ENCODE measurements around the gene LRRC4C.

LRRC4C gene

DNA sequence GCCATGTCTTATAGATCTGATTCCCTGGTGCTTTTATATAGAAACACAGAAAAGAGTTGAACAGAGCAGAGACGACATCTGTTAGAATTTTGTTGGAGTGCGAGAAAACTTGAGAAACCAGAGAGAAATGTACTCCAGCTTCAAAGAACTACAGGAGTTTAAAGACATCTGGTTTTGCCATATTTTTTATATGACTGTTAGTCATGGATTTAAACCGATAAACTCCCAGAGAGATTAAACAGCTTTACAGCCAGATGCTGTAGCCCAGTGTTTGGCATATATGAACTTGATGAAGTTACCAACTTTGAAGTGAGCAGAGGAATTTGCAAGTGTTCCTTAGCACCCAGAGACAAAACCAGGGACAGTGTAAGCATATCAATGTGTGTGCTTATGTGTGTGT, 1083.1 kb downstream of the LRRC4C start:
- no peak for DNase-seq (ENCODE audit: low read depth in 2 of 2)

DNA sequence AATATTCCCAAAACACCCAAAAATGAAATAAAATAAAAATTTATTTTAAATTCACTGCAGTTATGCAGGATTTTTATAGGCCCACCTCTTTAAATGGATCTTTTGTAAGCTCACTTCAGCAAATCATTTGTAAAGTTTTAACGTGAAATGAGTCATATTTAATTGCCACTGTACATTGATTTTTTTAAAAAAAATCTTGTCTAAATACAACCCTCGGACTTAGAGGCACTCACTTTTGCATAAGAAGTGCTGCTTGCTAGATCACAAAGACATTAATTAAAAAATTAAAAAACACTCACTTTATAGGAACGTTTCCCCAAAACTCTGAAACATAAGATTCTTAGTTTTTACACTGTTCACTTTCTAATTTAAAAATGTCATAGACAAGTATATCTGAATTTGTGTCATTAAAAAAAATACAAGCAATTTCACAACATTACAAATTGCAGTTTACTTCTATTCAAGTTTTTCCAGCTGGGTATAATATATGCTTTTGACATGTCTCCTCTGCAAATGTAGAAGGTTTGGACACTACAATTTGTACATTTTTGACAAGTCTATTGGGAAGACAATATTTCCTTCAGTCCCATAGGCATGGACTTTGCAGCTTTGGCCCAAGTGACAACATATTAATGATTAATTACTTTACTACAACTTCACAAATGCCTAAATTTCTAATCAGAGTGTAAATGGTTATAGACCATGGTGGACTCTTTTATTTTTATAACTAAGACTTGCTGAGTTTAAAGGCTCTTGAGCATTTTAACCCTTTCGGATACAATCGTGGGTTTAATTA, 1088.4 kb downstream of the LRRC4C start:
- no peak for DNase-seq (ENCODE audit: low read depth in 2 of 2)

DNA sequence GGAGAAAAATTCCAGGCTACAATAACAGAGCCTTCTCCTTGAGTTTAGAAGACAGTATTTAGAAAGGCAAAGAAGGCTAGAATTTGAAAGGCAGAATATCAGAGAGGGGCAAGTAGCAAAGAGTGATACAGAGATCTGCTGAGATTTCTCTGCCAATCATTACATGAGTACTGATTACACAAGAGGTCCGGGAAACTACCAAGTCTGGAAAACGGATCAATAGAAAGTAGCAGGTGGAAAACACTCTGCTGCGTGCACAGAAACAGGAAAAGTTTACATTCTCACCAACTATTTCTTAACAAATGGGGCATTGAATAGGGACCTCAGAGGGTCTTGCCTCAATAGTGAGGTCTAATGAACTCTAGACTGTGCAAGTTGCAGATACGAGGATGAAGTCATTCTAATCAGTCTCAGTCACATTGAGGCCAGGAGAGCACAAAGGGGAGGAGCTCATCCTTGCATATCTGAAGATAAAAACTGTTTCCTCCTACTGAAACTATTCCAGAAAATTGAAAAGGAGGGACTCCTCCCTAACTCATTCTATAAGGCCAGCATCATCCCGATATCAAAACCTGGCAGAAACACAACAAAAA, 1099.2 kb downstream of the LRRC4C start:
- no peak for DNase-seq (ENCODE audit: low read depth in 2 of 2)

DNA sequence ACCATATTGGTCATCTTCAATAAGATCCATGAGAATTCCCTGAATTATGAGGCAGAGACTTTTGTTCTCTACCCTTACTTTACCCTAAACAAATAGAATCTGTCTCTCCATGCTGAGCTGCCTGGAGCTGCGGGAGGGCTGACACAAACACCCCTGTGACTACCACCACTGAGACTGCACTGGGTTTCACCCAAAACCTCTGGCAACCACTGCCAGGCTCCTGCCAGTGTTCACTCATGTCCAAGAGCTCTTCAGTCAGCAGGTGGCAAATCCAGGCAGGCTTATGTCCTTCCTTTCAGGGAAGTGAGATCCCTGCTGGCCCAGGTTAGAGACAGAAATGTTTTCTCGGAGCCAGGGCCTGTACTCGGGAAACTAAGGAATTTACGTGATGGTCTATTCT, 1105.3 kb downstream of the LRRC4C start:
- DNase-seq (ENCODE audit: low read depth in 2 of 2): no peak

DNA sequence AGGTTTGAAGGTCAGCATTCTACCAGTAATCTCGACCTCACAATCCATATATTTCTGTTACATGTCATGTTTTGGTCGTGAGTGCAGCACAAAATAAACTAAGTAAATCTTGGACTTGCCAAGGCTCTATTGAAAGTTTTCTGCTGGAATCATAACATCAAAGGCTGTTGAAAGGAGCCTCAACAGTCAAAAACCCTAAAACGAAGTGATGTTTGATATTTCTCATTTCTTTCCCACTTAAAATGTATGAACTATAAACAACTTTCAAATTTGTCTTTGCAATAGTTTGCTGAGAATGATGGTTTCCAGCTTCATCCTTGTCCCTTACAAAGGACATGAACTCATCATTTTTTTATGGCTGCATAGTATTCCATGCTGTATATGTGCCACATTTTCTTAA, 1118.5 kb downstream of the LRRC4C start:
- DNase-seq (ENCODE audit: low read depth in 2 of 2): no peak

DNA sequence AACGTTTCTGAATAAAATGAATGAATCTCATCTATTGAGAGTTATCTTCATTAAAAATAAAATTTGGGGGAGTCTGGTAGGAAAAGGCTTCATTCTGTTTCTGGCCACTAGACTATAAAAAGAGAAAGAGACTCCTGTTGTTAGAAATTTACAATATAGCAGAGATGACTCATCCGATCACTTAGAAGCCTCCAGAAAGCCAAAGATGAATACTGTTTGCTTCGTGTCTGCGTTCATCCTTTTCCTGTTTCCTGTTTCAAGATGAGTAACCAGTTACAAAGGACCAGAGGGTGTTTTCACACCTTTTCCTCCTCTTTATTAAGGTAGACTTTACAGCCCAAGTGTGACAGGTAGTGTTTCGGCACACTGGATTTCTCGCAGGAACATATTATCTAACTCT, 1120.7 kb downstream of the LRRC4C start:
- no peak for DNase-seq (ENCODE audit: low read depth in 2 of 2)

DNA sequence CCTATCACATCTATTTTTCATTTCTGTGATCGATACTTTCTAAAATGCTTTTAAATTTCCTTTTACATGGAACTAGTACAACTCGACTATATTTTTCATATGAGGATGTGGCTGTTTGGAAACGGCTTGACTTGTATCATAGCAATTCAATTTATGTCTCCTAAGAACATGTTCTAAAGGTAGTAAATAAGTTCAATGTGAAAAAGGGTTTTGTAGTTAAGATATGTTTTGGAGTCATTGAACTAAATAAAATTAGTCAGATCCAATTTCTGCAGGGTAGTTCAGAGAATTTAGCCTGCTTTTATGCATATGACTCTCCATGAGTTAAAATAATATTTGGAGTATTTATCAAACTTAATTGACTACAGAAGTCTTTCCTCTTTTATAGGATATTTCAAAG, 1121.4 kb downstream of the LRRC4C start:
- no peak for DNase-seq (ENCODE audit: low read depth in 2 of 2)

DNA sequence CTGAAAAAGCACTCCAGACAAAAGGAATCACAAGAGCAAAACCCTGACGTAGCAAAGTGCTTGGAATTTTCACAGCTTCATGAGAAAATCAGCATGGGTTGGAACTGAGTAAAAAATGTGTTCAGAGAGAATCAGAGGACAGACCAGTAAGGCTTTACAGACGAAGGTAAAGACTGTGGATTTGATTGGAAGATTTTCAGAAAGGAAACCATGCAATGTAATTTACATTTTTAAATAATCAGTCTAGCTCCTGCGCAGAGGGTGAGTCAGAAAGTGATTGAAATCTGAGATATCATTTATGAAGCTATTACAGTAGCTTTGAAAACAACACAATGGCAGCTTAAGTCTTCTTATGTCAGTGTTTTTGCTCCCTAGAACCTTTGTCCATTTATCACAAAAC, 1122.3 kb downstream of the LRRC4C start:
- DNase-seq (ENCODE audit: low read depth in 2 of 2): no peak

DNA sequence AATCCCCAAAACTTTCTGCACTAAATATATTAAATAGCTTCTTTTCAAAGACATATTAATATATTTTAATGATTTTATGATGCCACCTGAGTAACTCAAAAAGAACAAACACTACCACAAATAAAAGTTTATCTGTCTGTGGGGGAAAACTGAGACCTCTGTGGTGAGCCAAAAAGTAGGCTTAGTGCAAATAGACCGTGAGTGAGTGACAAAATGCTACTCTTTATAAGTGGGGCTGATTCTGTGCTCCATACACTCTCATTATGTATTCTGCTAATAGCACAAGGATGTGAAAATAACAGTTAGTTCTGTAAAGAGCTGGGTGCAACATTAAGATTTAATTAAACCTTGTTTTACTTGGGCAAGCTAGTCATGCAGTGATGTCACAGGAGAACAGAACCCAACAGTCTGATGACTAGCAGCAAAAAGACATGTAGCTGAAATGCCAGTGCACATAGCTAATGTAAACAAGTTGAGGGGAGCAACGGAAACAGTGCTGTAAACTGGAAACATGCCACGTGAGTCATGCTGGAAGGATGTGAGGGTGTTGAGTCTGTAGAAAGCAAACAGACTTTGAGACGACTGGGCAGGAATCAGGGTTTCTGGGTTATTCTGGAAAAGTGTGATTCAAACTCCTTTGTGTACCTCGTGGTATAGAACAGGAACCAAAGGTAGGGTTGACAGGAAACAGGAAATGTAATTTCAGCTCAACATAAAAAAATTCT, 1130.4 kb downstream of the LRRC4C start:
- no peak for DNase-seq (ENCODE audit: low read depth in 2 of 2)

DNA sequence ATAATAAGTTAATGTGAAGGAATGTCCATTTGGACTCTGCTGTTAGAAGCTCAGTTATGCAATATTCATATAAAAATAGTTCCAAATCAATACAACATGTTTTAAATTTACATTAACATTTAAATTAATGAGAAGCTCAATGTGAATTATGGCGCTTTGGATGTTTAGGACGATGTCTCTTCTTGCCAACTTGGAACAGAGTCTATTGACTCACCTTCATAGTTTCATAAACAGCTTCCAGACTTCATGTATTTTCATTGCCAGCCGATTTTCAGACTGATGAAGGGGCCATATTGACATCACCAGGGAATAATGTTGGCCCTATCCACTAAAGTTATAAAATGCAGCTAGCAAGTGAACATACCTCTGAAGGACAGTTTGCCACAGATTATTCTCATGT, 1136.2 kb downstream of the LRRC4C start:
- no peak for DNase-seq (ENCODE audit: low read depth in 2 of 2)

DNA sequence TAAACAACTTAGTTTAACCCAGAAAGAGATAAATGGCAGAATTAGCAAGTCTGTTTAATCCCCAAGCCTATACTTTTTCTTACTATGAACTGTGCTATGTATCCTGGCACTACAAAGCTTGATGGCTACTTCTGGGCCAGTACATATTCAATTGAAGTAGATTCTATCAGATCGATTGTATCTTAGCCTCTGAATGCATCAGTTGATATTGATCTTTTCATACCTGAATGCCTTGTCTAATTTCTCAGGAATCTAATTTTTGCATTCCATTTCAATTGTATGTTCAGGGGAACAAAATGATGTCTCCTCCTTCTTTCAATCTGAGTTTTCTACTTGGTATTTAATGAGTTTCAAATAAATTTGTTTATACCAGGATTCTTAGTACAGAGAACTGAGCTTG, 1137.9 kb downstream of the LRRC4C start:
- DNase-seq (ENCODE audit: low read depth in 2 of 2): no peak

DNA sequence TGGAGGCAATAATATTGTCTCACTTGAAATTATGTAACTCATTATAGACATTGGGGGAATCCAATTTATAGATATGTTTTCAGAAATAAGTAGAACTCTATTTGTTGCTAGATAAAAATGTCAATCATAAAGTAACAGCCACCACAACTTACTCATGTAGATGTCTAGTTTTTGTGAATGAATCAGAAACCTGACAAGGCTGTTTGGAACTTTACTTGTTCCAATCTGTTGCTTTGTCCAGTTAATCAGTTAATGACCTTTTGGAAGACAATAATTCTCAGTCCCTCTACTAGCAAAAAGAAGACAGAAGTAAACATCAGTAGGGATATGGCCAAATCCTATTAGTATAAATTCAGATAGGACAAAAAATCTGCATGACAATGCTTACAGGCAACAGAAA, 1143.3 kb downstream of the LRRC4C start:
- DNase-seq (ENCODE audit: low read depth in 2 of 2): no peak

DNA sequence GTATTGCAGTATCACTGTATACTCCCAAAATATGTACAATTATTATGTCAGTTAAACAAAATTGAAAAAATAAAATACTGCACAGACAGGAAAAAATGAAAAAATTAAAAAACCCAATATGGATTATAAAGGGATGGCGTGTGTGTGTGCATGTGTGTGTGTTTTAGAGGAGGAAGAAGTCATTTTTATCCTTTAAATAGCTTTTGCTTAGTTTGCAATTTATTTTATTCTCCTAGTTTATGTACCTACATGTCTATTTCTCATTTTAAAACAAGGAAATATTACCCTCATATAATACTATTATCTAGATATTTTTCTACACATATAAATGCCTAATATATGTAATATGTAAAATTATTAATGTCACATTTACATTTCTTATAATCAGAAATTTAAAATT, 1144.3 kb downstream of the LRRC4C start:
- DNase-seq (ENCODE audit: low read depth in 2 of 2): no peak

DNA sequence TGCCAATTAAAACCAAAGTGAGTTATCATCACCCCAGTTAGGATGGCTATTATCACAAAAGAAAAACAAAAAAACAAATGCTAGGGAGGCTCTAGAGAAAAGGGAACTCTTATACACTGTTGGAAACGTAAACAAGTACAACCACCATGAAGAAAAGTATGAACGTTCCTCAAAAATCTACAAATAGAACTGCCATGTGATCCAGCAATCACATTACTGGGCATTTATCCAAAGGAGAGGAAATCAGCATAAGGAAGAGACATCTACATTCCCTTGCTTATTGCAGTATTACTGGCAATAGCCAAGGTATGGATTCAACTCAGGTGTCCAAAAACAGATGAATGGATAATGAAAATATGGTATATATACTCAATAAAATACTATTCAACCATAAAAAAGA, 1145.1 kb downstream of the LRRC4C start:
- no peak for DNase-seq (ENCODE audit: low read depth in 2 of 2)

DNA sequence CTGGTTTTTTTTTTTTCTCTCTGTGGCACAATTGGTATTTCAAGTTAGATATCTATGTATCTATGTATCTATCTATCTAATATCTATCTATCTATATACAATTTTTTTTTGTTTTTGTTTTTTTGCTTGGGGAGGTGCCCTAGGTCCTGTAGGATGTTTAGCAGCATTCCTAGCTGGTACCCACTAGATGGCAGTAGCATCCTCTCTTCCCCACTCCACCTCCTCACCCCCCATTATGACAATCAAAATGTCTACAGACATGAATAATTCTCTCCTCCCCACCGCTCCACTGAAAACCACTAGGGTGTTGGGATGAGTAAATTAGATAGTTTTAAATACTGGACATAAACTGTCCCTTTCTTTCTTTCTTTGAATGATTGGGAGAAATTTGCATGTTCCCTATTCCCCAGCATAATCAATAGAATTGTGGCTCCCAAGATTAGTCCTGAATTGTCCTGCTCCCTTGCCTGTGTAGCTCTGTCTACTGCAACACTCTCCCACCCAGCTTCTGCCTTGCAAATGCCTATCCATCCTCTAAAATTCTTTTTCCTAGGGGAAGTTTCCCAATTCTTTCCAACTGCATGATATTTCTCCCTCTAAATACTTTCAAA, 1152.4 kb downstream of the LRRC4C start:
- no peak for DNase-seq (ENCODE audit: low read depth in 2 of 2)

DNA sequence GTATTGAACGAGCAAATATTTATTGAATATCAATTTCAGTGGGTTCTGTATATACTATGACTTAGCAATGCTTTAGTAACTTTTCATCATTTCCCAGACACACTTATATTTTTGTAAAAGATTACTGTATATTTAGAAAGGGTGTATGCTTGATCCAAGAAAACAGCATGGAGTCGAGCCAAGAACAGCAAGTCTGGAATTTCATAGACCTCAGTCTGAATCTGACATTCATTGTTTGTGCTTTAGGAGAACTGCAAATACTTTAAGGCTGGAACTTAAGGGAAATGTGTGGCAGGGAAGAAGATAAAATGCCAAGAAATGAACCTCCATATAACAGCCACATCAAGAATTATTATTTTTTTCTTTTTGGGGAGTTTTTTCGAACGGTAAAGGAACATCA, 1156.8 kb downstream of the LRRC4C start:
- DNase-seq (ENCODE audit: low read depth in 2 of 2): no peak

DNA sequence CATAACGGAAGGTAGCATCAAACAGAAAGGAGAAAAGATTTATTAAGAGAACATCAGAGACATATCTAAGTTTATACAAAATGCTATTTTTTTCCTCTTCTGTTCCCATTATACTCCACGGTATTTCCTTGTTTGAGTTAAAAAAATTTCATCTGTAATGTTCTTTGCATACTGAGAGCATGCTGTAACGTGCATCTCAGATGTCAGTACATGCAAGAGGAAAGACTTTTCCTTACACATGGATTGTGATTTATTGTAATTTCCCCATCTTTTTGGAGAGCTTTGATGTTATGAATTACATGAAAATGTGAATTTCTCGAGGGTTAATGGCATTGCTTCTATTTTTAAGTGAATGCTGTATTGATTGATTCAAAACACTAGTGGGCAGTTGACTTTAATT, 1164.0 kb downstream of the LRRC4C start:
- no peak for DNase-seq (ENCODE audit: low read depth in 2 of 2)

DNA sequence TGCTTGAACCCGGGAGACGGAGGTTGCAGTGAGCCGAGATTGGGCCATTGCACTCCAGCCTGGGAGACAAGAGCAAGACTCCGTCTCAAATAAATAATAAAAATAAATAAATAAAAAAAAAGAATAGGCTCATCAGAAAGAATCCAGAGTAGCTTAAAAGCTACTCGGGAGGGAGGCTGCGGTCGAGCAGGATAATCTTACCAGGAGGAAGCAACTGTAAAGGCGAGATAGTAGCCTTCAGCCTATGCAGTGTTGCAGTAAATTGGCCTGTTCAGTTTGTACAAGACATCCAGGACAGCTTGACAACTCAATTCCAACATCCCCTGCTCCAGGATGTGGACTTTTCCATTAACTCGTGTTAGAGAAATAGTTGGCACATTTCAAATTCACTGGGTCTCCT, 1164.7 kb downstream of the LRRC4C start:
- DNase-seq (ENCODE audit: low read depth in 2 of 2): no peak

DNA sequence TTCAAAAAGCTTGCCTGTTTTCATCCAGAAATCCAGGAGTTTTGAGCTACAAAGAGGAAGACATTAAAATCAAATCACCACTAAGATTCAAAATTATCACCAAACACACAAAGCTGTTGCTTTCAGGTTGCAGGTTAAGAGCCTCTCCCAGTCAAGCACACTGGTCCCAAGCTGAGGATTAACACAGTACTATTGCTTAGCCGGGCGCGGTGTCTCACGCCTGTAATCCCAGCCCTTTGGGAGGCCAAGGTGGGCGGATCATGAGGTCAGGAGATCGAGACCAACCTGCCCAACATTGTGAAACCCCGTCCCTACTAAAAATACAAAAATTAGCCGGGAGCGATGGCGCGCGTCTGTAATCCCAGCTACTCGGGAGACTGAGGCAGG, 1165.1 kb downstream of the LRRC4C start:
- no peak for DNase-seq (ENCODE audit: low read depth in 2 of 2)

DNA sequence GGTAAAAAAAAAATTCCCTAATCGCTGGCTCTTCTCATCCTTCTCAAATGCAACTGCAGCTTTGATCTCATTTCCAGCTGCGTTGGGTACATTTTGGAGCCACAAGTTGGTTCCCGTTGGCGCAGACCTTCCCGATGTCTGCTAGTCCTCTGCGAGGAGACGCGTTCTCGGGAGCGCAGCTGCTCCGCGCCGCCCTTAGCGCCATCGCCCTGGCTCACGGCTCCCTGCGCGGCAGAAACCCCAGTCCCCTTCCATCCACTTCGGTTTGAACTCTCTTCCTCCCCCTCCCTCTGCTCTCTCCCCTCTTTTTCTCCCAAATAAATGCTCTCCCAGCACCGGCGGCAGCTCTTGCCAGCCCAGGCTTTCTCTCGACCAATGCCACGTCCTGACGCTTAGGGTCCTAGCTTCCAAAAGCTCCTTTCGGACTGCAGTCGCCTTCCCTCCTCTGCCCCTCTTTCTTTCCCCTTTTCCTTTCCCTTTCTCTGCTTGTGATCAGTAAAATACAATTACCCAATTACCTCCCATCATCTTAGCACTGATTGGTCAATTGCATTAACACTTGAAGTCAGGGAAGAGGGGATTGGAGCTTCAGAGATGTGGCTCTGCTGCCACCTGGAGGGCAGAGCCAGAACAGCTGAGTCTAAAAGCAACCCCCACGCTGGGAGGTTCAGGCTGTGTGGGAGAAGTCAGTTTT, 1165.7 kb downstream of the LRRC4C start:
- no peak for DNase-seq (ENCODE audit: low read depth in 2 of 2)

DNA sequence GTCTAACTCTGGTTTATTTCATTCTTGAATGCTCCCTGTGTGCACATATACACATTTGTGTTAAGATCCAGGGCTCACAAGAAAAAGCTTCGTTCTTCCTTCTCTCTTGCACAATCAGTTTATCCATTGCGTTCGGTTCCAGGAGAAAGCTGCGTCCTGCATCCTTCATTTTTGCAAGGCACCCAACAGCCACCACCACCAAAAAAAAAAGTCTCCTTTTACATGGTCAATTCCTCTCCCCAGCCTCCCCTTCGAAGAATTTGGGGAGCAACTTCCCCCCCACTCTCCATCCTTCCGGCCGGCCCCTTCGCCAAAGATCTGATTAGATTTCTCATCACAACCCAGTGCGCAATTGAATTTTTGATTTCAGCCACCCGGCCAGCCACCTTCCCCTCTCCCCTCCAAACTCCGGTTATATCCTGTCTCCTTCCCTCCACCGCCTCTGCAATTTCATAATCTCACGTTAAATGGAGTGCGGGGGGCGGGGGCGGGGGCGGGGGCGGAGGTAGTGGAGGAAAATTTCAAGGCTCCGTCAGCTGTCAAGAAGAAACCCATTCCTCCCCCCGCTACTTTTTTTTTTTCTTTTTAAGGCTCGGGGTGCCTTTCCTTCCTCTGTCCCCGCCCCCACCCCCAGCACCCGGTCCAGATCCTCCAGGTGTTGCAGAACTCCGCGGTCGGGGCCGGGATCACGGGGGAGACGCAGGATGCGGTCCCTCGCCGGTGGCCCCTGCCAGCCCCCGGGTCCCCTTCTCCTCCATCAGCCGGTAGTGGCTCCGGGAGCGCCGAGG, 1166.5 kb downstream of the LRRC4C start:
- no peak for DNase-seq (ENCODE audit: low read depth in 2 of 2)
